ELF-1 (cell line): ENCODE data around the gene ADCY1.

ENCODE experiments used
- DNase-seq: peaks from one replicate; pipeline ENCODE4 v3.0.0-alpha.2; 2016; ENCODE audit warnings: low read depth, low spot score

The ADCY1 gene

GRCh38 chr7:45663965-45664633, 89.9 kb downstream of the ADCY1 start:
- no peak for DNase-seq

DNA sequence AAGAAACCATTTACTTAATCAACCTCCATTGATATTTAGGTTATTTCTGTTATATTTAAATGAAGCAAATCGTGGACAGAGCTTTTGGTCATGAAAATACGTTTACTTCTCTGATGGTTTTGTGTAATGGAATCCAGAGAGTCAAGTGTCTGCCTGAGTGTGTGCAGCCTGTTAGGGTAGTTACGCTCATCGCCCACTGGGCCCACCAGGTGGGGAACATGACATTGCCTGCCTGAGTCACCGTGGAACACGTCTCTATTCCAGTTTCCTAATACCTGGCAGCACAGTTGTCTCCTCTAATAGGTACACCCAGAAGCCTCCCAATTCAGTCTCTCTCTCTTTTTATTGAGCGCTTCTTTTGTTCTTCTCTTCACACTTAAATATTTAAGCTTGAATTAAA, 91.0 kb downstream of the ADCY1 start:
- DNase-seq: no peak

GRCh38 chr7:45670227-45670626, 96.1 kb downstream of the ADCY1 start:
- no peak for DNase-seq

GRCh38 chr7:45670717-45671116, 96.5 kb downstream of the ADCY1 start:
- DNase-seq: no peak

- DNase-seq: no peak
Observed at GRCh38 chr7:45677311-45677900, 103.2 kb downstream of the ADCY1 start.

DNA sequence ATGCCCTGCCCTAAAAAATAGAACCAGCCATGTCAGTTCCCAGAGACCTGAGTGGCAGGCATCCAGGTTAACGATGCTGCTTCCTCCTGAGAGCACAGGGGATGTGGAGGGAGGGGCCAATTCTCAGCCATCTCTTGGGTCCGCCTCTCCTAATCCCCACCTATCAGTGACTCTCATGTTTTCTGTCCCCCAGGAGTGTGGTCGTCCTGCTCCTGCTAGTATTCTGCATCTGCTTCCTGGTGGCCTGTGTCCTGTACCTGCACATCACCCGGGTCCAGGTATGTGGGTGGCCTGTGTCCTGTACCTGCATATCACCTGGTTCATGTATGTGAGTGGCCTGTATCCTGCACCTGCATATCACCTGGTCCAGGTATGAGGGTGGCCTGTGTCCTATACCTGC, 105.3 kb downstream of the ADCY1 start:
- no peak for DNase-seq

GRCh38 chr7:45680776-45681175, 106.6 kb downstream of the ADCY1 start:
- no peak for DNase-seq

DNA sequence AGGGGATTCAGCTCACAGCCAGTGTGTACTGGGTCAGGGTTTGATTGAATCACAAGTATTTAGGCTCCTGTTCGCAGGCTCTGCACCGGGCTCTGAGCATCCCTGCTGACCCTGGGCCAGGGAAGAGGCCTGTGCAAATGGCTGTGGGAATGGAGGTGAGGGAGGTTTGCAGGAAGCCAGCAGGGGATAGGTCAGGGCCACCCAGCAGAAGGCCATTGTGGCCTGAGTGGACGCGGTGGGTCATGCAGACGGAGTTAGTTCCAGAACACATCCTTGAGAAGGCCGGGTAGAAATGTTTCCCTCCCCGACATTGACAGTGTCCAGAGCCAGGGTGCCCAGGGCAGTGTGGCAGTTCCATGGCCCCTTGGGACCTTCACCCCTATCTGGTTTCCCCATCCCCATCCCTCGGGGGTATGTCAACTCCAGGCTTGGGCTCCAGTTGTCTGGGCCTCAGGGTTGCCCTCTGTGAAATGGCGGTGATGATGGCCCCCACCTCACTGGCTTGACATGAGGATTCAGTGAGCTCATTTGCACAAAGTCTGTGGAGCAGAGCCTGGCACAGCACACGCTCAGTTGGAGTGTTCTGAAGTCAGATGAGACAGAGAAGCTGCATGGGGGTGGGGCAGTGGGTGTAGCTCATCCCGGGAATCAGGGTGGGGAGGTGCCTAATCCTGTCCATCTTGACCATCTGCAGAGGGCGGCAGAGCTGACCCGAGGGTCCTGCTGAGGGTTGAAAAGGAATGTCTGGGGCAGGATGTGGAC, 107.6 kb downstream of the ADCY1 start:
- DNase-seq: no peak

DNA sequence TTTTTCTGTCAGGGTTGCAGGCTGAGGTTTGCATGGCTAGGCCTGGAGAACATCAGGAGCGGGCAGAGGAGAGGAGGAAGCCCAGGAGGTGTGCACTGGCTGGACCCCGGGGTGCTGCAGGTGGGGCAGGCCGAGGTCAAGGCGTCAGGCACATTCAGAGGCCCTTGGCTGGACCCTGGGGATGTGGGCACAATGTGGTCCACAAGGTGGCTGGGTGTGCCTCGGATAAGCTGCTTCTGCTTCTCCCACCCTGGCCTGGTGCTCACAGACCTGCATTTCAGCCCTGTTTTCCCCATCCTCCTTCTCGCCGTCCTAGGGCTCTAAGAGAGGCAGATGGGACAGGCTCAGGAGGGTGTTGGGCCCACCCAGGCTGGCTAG, 108.2 kb downstream of the ADCY1 start:
- no peak for DNase-seq

DNA sequence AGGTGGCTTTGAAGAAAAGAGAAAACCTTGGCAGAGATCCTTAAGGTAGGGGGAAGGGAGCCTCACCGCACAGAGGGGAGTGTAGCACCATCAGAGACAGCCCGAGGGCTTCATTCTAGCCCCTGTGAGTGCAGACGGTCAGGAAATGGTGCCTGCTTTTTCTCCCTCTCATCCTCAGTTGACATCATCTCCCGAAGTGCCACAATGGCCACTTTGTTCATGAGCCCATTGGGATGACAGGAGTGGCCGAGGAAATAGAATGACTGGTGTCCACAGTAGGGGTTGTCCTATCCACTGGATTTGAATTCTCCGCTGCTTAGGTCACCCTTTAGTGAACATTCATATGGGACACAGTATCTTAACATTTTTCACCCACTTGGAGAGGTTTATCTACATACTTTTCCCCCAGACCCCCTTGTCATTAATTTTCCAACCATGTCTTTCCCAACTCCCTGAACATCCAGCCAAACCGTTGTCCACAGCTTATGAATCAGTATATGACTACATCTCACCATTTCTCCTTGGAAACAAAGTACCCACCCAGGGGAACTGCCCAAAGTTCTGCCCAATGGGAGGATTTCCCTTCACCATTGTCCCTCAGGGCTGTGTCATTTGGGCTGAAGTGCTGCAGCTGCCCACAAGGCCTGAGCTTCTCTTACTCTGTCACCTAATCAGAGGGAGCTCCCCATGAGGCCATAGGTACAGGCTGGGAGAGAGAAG, 108.8 kb downstream of the ADCY1 start:
- DNase-seq: no peak

GRCh38 chr7:45683556-45684148, 109.5 kb downstream of the ADCY1 start:
- DNase-seq: no peak

DNA sequence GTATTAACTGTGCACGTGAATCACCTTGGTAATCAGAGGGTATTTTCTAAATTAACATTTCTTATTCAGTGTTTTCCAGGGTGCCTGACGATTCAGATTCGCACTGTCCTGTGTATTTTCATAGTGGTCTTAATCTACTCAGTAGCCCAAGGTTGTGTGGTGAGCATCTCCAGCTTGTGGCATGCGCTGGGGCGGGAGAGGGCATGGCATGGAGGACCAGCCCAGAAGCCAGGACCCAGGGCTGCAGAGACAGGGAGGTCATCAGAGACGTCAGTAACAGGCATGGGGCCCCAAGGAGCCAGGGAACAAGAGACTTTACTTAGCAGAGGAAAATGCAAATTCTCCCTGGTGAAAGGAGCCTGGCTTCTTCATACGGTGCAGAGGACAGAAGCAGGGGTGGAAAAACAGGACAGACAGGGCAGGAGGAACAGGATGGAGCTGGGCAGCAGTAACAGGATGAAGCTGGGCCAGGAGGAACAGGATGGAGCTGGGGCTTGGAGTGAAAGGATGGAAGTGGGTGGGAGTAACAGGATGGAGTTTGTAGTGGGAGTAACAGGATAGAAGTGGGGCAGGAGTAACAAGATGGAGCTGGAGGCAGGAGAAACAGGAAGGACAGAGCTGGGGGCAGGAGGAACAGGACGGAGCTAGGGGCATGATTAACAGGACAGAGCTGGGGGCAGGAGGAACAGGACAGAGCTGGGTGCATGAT, 110.9 kb downstream of the ADCY1 start:
- no peak for DNase-seq

DNA sequence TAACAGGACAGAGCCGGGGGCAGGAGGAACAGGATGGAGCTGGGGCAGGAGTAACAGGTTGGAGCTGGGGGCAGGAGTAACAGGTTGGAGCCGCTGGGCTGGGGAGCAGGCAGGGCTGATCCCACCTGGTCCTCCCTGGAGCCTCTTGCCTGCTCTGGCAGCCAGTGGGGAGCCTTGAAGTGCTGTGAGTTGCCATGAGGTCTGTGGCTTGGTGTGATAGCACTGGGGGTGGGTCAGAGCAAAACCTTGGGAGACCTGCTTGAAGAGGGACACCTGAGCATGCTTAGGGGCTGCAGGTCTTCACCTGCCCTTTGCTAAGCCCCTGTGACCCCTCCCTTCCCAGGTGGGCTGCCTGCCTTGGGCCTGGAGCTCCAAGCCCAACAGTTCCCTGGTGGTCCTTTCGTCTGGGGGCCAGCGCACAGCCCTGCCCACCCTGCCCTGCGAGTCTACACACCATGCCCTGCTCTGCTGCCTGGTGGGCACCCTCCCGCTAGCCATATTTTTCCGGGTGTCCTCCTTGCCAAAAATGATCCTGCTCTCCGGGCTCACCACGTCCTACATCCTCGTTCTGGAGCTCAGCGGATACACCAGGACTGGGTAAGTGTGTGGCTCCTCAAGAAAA, 111.6 kb downstream of the ADCY1 start:
- no peak for DNase-seq

DNA sequence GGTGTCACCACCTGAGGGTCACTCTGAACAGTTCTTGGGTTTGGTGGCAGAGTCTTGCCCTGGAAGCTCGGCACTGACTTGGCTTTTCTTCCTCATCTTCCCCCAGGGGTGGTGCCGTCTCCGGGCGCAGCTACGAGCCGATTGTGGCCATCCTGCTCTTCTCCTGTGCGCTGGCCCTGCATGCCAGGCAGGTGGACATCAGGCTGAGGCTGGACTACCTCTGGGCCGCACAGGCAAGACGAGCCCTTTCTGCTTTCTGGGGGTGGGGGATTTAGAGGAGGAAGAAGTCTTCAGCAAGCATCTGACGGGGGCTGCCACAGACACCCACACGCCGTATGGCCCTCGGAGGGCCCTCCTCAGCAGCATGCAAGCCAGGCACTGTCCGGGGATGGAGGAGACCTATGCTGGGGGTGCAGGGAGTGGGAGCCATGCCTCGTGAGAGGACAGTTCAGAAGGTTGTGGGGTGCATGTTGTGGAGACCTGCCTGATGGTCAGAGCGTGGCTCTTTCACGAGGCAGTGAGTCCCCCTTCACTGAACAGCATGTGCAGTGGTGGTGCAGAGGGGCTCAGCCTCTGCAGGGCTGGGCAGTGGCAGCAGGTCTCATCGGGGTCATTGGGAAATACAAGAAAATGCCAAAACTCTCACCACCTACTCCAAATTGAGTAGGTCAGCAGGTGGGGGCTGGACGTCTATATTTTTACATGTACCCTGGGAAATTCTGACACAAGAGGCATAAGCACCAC, 112.4 kb downstream of the ADCY1 start:
- no peak for DNase-seq

GRCh38 chr7:45687185-45687560, 113.0 kb downstream of the ADCY1 start:
- DNase-seq: no peak

GRCh38 chr7:45687721-45688120, 113.6 kb downstream of the ADCY1 start:
- no peak for DNase-seq

DNA sequence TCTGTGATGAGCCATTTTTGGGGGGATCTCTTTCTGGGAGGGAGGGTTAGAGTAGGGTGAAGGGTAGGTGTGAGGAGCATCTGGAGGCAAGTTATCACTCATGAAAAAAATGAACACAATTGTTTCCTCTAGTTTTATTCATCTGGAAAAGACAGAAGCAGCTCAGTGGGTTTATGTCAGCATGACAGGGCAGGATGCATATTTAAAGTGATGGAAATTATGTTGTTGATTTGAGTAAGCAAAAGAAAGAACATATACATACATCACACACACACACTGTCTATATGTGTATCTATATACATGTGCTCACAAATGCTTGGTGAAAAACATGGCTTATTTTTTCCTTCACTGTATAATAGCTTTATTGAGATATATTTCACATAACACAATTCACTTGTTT, 114.2 kb downstream of the ADCY1 start:
- DNase-seq: no peak

DNA sequence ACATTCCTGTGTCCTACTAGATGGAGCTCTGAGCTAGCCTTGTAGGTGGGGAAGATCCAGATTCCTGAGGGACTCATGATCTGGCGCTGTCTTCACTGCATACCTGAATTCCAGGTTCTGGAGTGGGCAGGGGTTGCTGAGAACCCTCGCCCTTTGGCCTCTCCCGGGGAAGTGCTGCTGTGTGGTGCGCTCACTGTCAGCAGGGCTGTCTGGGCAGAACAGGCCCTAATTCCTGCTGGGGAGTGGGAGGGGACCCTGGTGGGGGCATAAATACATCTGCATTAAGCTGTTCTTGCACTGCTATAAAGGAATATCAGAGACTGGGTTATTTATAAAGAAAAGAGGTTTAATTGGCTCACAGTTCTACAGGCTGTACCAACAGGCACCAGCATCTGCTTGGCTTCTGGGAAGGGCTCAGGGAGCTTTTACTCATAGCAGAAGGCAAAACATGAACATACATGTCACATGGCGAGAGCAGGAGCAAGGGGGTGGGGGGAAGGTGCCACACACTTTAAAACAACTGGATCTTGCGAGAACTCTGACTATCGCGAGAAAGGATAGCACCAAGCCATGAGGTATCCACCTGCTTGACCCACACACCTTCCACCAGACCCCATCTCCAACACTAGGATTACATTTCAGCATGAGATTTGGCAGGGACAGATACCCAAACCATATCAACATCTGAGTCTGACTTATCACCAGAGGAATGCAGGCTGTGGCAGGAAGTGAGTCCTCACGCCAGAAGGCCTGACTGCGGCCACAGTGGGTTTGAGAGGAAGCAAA, 115.0 kb downstream of the ADCY1 start:
- no peak for DNase-seq
